RWPE1 (cell line): ENCODE results near the gene STAMBPL1.
A peak's percentile ranks its signal among the peaks of the same experiment; 100 is the strongest.

Experiments
- CTCF ChIA-PET: fragments of 350-600 bp; sonication (Branson Sonifier 250); formaldehyde crosslinking; extraction: SDS; loops from one replicate; lab custom pipeline; 2021; lab: Yijun Ruan, JAX
- POLR2A ChIA-PET: fragments of 400-600 bp; formaldehyde crosslinking; extraction: SDS; loops from one replicate; lab custom pipeline; 2020; ENCODE audit warnings: antibody characterized with exemption; ENCODE audit not compliant: low non-redundant PET; lab: Yijun Ruan, JAX
- DNase-seq: peaks from one replicate; pipeline ENCODE4 v3.0.0; 2012; ENCODE audit warnings: low spot score
- H3K27ac ChIP-seq: fragments of 450-650 bp; 2 replicates; pipeline ENCODE4 v1.5.1; 2017
- CTCF ChIP-seq: fragments of 450-650 bp; conservative IDR thresholded peaks from 2 replicates; pipeline ENCODE4 v1.5.1; 2017; ENCODE audit warnings: low read depth, mild to moderate bottlenecking

Gene STAMBPL1

GRCh38 chr10:88865281-88865876, 14.7 kb upstream of the STAMBPL1 start:
- ChIA-PET CTCF (interaction anchor here (0.6 to 3.0 kb wide), 5 partner anchors 17 to 34 kb away, joined by 3 to 27 read pairs (median 5); no protein-coding TSS in a partner anchor), POLR2A (no interaction called here)
- DNase-seq, result peak; percentile 46

GRCh38 chr10:88866454-88866853, 13.6 kb upstream of the STAMBPL1 start:
- no peak for TF ChIP-seq CTCF
- ChIA-PET POLR2A (no interaction called here), CTCF (interaction anchor here (3.0 kb wide), 1 partner anchor 31 kb away, joined by 27 read pairs; no protein-coding TSS in a partner anchor)
- H3K27ac ChIP-seq, result no peak overlapping the region
- DNase-seq, result no peak

More at GRCh38 chr10:88865281-88865876, 14.7 kb upstream of the STAMBPL1 start:
- TF ChIP-seq CTCF, result no peak; the same call in 1 of the 2 replicates
- no peak overlapping the region for H3K27ac ChIP-seq

- DNase-seq, result no peak
- no peak for TF ChIP-seq CTCF
- CTCF ChIA-PET, result interaction anchor here (1.9 kb wide), 1 partner anchor 35 kb away, joined by 11 read pairs; no protein-coding TSS in a partner anchor
- POLR2A ChIA-PET, result no interaction called here
- H3K27ac ChIP-seq, result no peak overlapping the region
Measured at GRCh38 chr10:88870089-88870488, 10.0 kb upstream of the STAMBPL1 start.

GRCh38 chr10:88873757-88874156, 6.3 kb upstream of the STAMBPL1 start:
- DNase-seq, result no peak
- H3K27ac ChIP-seq, result no peak overlapping the region
- CTCF ChIA-PET, result no interaction called here
- POLR2A ChIA-PET, result no interaction called here
- TF ChIP-seq CTCF, result no peak

GRCh38 chr10:88874281-88874680, 5.8 kb upstream of the STAMBPL1 start:
- ChIA-PET CTCF (interaction anchor here (0.8 kb wide), 1 partner anchor 68 kb away, joined by 3 read pairs; no protein-coding TSS in a partner anchor), POLR2A (no interaction called here)
- no peak for TF ChIP-seq CTCF
- no peak for DNase-seq
- no peak overlapping the region for H3K27ac ChIP-seq

GRCh38 chr10:88875081-88875480, 5.0 kb upstream of the STAMBPL1 start:
- no peak for DNase-seq
- no peak overlapping the region for H3K27ac ChIP-seq
- ChIA-PET POLR2A (no interaction called here), CTCF (no interaction called here)
- TF ChIP-seq CTCF, result no peak
